AG09319 (cell line): ENCODE data around the gene RPRD1B.

Source experiments
- DNase-seq: peaks from one replicate; pipeline ENCODE4 v3.0.0-alpha.2; 2010; ENCODE audit warnings: low read depth; ENCODE audit errors: extremely low read depth
- TF ChIP-seq, protein P1 (sequence below): IDR thresholded peaks from 2 replicates; pipeline ENCODE4 v1.5.1; 2011; ENCODE audit warnings: low read depth, mild to moderate bottlenecking, inconsistent platforms, low read length, moderate library complexity

Gene RPRD1B

DNA sequence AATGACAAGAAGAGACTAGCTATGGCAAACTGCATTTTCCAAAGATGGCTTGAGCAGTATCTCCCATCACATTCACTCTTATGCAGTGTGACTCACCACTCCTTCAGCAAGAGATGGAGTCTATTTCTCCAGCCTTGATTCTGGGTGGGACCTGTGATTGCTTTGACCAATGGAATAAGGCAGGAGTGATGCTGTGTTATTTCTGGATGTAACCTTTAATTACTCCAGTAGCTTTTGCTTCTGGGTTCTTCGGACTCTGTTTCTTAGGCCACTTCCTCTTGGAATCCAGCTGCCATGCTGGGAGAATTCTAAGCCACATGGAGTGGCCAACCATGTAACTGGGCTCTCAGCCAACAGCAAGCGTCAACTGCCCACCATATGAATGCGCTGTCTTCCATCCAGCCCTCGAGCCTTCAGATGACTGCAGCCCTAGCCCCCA lies 80.8 kb downstream of the RPRD1B start:
- DNase-seq: no peak
- TF ChIP-seq, protein P1, sequence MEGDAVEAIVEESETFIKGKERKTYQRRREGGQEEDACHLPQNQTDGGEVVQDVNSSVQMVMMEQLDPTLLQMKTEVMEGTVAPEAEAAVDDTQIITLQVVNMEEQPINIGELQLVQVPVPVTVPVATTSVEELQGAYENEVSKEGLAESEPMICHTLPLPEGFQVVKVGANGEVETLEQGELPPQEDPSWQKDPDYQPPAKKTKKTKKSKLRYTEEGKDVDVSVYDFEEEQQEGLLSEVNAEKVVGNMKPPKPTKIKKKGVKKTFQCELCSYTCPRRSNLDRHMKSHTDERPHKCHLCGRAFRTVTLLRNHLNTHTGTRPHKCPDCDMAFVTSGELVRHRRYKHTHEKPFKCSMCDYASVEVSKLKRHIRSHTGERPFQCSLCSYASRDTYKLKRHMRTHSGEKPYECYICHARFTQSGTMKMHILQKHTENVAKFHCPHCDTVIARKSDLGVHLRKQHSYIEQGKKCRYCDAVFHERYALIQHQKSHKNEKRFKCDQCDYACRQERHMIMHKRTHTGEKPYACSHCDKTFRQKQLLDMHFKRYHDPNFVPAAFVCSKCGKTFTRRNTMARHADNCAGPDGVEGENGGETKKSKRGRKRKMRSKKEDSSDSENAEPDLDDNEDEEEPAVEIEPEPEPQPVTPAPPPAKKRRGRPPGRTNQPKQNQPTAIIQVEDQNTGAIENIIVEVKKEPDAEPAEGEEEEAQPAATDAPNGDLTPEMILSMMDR: no peak

DNA sequence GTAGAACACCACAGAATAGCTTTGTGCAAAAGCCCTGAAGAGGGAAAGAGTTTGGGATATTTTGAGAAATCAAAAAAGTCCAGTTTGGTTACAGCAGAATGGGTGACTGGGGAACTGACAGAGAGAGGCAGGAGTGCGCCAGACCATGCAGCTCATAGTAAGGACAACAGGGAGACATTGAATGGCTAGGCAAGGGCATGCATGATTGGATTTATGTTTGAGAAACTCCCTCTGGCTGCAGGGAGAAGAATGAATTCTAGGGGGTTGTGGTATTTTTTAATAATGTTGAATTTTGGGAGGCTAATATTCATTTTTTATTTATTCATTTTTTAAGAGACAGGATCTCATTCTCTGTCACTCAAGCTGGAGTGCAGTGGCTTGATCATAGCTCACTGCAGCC lies 81.7 kb downstream of the RPRD1B start:
- TF ChIP-seq, protein P1: no peak
- no peak for DNase-seq

DNA sequence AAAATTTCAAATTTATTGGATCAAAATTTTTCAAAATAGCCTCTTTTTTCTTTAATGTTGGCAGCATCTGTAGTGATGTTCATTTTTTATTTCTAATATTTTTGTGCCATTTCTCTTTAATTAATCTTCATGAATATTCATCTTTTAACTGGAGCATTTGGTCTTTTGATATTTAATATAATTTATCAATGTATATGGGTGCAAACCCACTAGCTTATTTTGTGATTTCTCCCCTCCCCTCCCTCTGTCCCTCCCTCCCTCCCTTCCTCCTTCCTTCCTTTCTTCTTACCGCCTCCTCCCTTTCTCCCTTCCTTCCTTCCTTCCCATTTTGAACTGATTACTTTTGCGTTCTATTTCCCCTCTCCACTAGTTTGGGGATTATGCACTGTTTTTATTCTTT lies 82.3 kb downstream of the RPRD1B start:
- TF ChIP-seq, protein P1: no peak
- no peak for DNase-seq

DNA sequence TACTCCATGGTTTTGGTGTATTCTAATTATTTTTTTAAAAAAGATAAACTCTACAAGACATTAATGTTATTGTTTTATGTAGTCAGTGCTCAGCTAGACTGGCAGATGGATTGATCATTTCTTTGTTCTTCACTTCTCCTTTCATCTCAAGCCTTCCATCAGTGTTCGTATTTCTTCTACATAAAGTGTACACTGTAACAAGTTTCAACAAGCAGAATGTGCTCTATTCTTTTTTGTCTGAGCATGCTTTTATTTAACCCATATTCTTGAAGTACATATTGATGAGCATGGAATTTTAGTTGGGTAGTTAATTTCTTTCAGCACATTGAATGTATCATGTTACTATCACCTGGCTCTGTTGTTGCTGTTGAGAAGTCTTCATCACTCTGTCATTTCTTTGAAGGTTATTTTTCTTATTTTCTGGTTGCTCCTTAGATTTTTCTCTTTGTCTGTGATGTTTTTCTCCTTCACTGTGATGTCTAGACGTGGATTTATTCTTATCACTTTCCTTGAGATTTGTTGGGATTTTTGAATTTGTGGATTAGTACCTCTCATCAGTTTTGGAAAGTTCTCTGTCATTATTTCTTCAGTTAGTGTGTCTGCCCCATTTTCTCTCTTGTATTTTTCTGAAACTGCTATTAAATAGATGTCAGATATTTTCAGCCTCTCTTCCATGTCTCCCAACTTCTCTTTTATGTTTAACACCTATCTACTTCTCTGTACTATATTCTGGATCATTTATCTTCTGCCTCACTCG lies 83.0 kb downstream of the RPRD1B start:
- no peak for DNase-seq
- TF ChIP-seq, protein P1: no peak

DNA sequence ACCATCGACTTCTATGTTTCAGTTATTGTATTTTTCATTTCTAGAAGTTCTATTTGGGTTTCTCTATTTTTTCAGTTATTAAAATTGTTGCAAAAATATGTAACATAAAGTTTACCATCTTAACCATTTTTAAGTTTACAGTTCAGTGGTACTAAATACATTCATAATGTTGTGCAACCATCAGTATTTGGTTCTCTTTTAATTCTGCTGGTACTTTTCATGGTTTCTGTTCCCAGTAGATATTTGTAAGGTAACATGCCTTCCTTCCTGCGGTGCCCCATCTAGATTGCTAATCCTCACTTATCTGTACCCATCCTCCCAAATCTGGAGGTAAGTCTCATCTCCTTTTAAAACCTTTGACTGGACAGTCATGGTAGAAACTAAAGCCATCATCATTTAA lies 83.7 kb downstream of the RPRD1B start:
- DNase-seq: no peak
- TF ChIP-seq, protein P1: no peak

DNA sequence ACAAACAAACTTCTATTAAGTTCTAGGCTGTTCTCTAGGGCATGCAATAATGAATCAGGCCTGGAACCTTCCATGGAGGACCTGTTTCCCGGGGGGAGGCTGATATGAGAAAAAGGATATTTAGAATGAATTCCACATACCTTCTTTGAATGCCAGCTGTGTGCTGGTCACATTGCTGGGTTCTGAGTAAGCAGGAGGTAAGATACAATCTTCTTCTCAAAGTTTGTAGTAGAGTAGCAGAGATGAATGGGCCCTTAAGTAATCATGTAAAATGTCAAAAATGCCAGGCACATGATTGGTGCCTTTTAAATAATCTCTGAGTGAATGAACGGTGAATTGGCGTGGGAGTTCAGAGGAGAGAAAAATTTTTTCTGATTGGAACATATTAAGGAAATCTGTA lies 84.1 kb downstream of the RPRD1B start:
- DNase-seq: no peak
- TF ChIP-seq, protein P1: no peak

DNA sequence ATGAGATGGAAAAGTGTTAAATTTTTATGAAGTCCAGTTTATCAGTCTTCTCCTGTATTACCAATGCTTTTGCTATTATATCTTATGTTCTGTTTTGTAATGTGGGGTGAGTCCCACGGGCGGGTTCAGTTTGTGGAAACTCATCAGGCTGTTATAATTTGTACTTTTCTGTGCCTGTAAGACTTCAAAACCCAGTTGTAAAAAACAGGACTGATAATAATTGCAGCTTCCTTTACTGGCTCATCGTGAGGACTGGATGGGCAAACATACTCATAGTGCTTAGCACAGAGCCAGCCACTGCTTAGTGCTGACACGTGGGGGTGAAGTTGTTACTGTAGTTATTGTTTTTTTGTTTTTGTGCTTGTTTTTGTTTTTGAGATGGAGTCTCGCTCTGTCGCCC lies 85.9 kb downstream of the RPRD1B start:
- DNase-seq: no peak
- TF ChIP-seq, protein P1: no peak
